ENCODE results near the gene SYNE1. TPM values are rescaled to one million over a fixed set of nuclear protein-coding genes. Genes with fewer than 3 reads are reported as not detected.

The SYNE1 gene
- total and polyA plus RNA-seq, 10 of the 15 experiments (the other 5 are each of a cell fraction or from before 2014, with no cell fraction given), result 2.3 to 28.7 (median 14.1) TPM

DNA sequence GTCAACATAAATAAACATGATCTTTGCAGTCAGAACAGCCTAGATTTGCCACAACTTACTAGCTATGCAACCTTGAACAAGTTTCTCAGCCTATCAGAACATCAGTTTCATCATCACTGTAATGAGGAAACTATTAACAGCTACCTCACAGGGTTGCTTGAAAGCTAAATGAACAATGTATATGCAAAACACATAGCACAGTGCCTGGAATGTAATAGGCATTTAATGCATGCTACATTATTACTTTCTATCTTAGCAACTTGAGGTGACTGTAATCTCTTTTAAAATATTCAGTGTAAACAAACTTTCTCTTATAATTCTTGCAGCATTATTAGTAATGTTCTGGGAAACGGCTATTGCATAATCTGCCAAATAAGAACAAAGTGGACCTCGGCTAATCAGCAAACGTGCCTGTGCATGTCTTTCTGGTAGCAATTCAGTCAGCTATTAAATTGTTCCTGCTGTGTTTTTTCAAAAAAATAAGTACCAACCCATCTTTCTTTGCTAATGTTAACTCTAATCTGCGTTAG is 61.5 kb downstream of the SYNE1 start:
- no TSS peak for BruUV-seq (replicated peaks)
- H4K20me1 ChIP-seq (ENCODE audit: control insufficient read depth, insufficient read depth), result no peaks in the 10 kb centered on the region
- CTCF ChIA-PET, result interaction anchor here (1.0 kb wide), 1 partner anchor 19 kb away, joined by 4 read pairs; no protein-coding TSS in a partner anchor
- SMC1A ChIA-PET (ENCODE audit: uncharacterized antibody, unreplicated experiment), result interaction anchor here (1.5 kb wide), 1 partner anchor 10 kb away, joined by 4 read pairs; no protein-coding TSS in a partner anchor
- H3K27me3 ChIP-seq (replicated peaks in 1 of 2; ENCODE audit: control insufficient read depth in 2 of 2, insufficient read depth in 2 of 2, low read length in 1 of 2), result peaks cover 0 to 2% of the 10 kb centered on the region in 2 experiments; a peak in 1 of 4 replicates
- no peaks in the 10 kb centered on the region for H3K9me3 ChIP-seq (replicated peaks; ENCODE audit: control insufficient read depth, insufficient read depth, low read length)
- POLR2A ChIA-PET, result no interaction called here
- no peak overlapping the region for H3K4me2 ChIP-seq (ENCODE audit: control insufficient read depth, insufficient read depth)
- intact Hi-C loops (cut with micrococcal nuclease; ENCODE audit: unreplicated experiment) (no loop called here), in situ Hi-C loops (cut with MboI) (no loop called here)
- no peak for DNase-seq (ENCODE audit: low read depth, low spot score)
- 9% methylated on average over 4 of the region's 4 CpGs for WGBS (ENCODE audit: insufficient coverage, insufficient replicate concordance, low lambda C conversion rate, missing lambda C conversion rate)
- H3K36me3 ChIP-seq (ENCODE audit: control insufficient read depth in 2 of 2, insufficient read depth in 2 of 2, low read length in 1 of 2), result no peaks in the 10 kb centered on the region
- ATAC-seq, result peak; percentile 47
- no peaks in the 10 kb centered on the region for H3K79me2 ChIP-seq (ENCODE audit: control insufficient read depth, insufficient read depth, low read length)
- RAD21 ChIA-PET (ENCODE audit: unreplicated experiment), result no interaction called here
- no peak overlapping the region for H3K9ac ChIP-seq (ENCODE audit: control insufficient read depth, insufficient read depth, low read length)
- no peaks in the 10 kb centered on the region for H3K4me1 ChIP-seq (ENCODE audit: control insufficient read depth, insufficient read depth, low read length)
- H3K27ac ChIP-seq (ENCODE audit: control insufficient read depth, insufficient read depth), result no peak overlapping the region
- no peak overlapping the region for H3K4me3 ChIP-seq
- H2AFZ ChIP-seq (ENCODE audit: control insufficient read depth, low read depth, low read length), result no peak overlapping the region
- FAIRE-seq, result no peak
- TF ChIP-seq, protein P1, sequence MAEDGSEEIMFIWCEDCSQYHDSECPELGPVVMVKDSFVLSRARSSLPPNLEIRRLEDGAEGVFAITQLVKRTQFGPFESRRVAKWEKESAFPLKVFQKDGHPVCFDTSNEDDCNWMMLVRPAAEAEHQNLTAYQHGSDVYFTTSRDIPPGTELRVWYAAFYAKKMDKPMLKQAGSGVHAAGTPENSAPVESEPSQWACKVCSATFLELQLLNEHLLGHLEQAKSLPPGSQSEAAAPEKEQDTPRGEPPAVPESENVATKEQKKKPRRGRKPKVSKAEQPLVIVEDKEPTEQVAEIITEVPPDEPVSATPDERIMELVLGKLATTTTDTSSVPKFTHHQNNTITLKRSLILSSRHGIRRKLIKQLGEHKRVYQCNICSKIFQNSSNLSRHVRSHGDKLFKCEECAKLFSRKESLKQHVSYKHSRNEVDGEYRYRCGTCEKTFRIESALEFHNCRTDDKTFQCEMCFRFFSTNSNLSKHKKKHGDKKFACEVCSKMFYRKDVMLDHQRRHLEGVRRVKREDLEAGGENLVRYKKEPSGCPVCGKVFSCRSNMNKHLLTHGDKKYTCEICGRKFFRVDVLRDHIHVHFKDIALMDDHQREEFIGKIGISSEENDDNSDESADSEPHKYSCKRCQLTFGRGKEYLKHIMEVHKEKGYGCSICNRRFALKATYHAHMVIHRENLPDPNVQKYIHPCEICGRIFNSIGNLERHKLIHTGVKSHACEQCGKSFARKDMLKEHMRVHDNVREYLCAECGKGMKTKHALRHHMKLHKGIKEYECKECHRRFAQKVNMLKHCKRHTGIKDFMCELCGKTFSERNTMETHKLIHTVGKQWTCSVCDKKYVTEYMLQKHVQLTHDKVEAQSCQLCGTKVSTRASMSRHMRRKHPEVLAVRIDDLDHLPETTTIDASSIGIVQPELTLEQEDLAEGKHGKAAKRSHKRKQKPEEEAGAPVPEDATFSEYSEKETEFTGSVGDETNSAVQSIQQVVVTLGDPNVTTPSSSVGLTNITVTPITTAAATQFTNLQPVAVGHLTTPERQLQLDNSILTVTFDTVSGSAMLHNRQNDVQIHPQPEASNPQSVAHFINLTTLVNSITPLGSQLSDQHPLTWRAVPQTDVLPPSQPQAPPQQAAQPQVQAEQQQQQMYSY (CRISPR knock-in tag; IDR thresholded peaks at IDR 0.05), result no peak
- TF ChIP-seq, protein P2, sequence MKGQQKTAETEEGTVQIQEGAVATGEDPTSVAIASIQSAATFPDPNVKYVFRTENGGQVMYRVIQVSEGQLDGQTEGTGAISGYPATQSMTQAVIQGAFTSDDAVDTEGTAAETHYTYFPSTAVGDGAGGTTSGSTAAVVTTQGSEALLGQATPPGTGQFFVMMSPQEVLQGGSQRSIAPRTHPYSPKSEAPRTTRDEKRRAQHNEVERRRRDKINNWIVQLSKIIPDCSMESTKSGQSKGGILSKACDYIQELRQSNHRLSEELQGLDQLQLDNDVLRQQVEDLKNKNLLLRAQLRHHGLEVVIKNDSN (IDR thresholded peaks at IDR 0.05; ENCODE audit: borderline replicate concordance, extremely low read length, insufficient read depth, low read depth, low read length), result no peak
- TF ChIP-seq ZNF24 (IDR thresholded peaks at IDR 0.05) (no peak), SMAD5 (IDR thresholded peaks at IDR 0.05; ENCODE audit: low read depth) (no peak), PKNOX1 (IDR thresholded peaks at IDR 0.05) (no peak), ZNF687 (IDR thresholded peaks at IDR 0.05) (no peak), BCL3 (IDR thresholded peaks at IDR 0.05; ENCODE audit: borderline replicate concordance, insufficient read depth, low read depth, low read length, poor library complexity, severe bottlenecking) (no peak), JUND (IDR thresholded peaks at IDR 0.05; ENCODE audit: low read depth, low read length) (no peak)
